A549 (cell line): ENCODE measurements around the gene HS6ST3. TPM values are rescaled to one million over a fixed set of nuclear protein-coding genes. Genes with fewer than 3 reads are reported as not detected.

Experiments used
- ATAC-seq, 2 experiments: fragments of 200-7000 bp in 1 of 2; fragments of >200 bp in 1 of 2; cut with Nextera tagmentation in 1 of 2; cut with Tn5 transposase in 1 of 2; 3 replicates each; pipeline versions ENCODE4 v1.8.0 to v1.9.1; 2018 to 2020; ENCODE audit warnings: mild to moderate bottlenecking in 1 of 2, moderate library complexity in 1 of 2
- CTCF ChIA-PET: fragments of 300-600 bp; sonication (Branson Sonifier 250); formaldehyde crosslinking; extraction: SDS; loops from one replicate; lab custom pipeline; 2021; ENCODE audit warnings: antibody characterized with exemption, inconsistent platforms; lab: Yijun Ruan, JAX
- POLR2A ChIA-PET: fragments of 350-600 bp; formaldehyde crosslinking; extraction: SDS; loops from one replicate; lab custom pipeline; 2021; ENCODE audit warnings: antibody characterized with exemption, inconsistent platforms; lab: Yijun Ruan, JAX
- DNase-seq, 2 experiments: peaks; one replicate each; pipeline versions ENCODE4 v3.0.0 to v3.0.0-alpha.2; 2011 to 2016; ENCODE audit warnings: low read depth in 1 of 2, low spot score in 1 of 2
- FAIRE-seq: peaks from 2 replicates; lab custom pipeline; 2011; peaks lifted over from hg19 to GRCh38; lab: Jason Lieb, UNC
- H3K27ac ChIP-seq, 2 experiments: fragments of >200 bp; sonication (Bioruptor Twin); formaldehyde crosslinking; 3 replicates each; pipeline ENCODE4 v1.5.1; 2016 to 2017
- H3K4me1 ChIP-seq: fragments of >200 bp; sonication (Bioruptor Twin); formaldehyde crosslinking; 3 replicates; pipeline ENCODE4 v1.6.1; 2016
- H3K4me2 ChIP-seq: fragments of >200 bp; sonication (Bioruptor Twin); formaldehyde crosslinking; 3 replicates; pipeline ENCODE4 v1.6.1; 2016
- H3K4me3 ChIP-seq: fragments of >200 bp; sonication (Bioruptor Twin); formaldehyde crosslinking; 3 replicates; pipeline ENCODE4 v1.5.1; 2016
- H3K9me3 ChIP-seq: fragments of >200 bp; sonication (Bioruptor Twin); formaldehyde crosslinking; 3 replicates; pipeline ENCODE4 v1.6.1; 2016
- BCL3 ChIP-seq: fragments of >200 bp; sonication (Bioruptor Twin); formaldehyde crosslinking; IDR thresholded peaks from 3 replicates; pipeline ENCODE4 v1.6.1; 2016
- BHLHE40 ChIP-seq: IDR thresholded peaks from 2 replicates; pipeline ENCODE4 v1.6.1; 2012; ENCODE audit warnings: low read depth, low read length, inconsistent platforms
- CHD2 ChIP-seq: fragments of 150-350 bp; IDR thresholded peaks from 2 replicates; pipeline ENCODE4 v1.6.1; 2014; ENCODE audit warnings: low read length; ENCODE audit not compliant: partially characterized antibody
- CTCF ChIP-seq: fragments of >200 bp; sonication (Bioruptor Twin); formaldehyde crosslinking; IDR thresholded peaks from 3 replicates; pipeline ENCODE4 v1.5.1; 2016
- FOSB ChIP-seq: fragments of 250-450 bp; sonication (Bioruptor Pico); IDR thresholded peaks from 2 replicates; pipeline ENCODE4 v1.5.0; 2020; ENCODE audit warnings: mild to moderate bottlenecking, moderate library complexity
- FOXS1 ChIP-seq: fragments of 250-450 bp; sonication (Bioruptor Pico); IDR thresholded peaks from 2 replicates; pipeline ENCODE4 v1.5.0; 2020; ENCODE audit warnings: mild to moderate bottlenecking, moderate library complexity
- HES2 ChIP-seq: fragments of >200 bp; sonication (Bioruptor Twin); formaldehyde crosslinking; IDR thresholded peaks from 2 replicates; pipeline ENCODE4 v1.6.1; 2016
- HMGXB4 ChIP-seq: fragments of 250-450 bp; sonication (Bioruptor Pico); IDR thresholded peaks from 2 replicates; pipeline ENCODE4 v1.5.0; 2021; ENCODE audit warnings: mild to moderate bottlenecking, moderate library complexity, borderline replicate concordance
- HOXA7 ChIP-seq: fragments of 250-450 bp; sonication (Bioruptor Pico); IDR thresholded peaks from 2 replicates; pipeline ENCODE4 v1.5.0; 2020; ENCODE audit warnings: mild to moderate bottlenecking, moderate library complexity
- MAFK ChIP-seq: fragments of 450-650 bp; IDR thresholded peaks from 2 replicates; pipeline ENCODE4 v1.6.1; 2014; ENCODE audit not compliant: partially characterized antibody
- MAZ ChIP-seq: fragments of 150-350 bp; IDR thresholded peaks from 2 replicates; pipeline ENCODE4 v1.6.1; 2014; ENCODE audit warnings: antibody characterized with exemption, low read depth, low read length, borderline replicate concordance
- NR3C1 ChIP-seq: fragments of >200 bp; sonication (Bioruptor Twin); formaldehyde crosslinking; IDR thresholded peaks from 3 replicates; pipeline ENCODE4 v1.6.1; 2017
- PBX3 ChIP-seq: IDR thresholded peaks from 2 replicates; pipeline ENCODE4 v1.6.1; 2012
- PHF8 ChIP-seq: fragments of 200-600 bp; sonication (generic); IDR thresholded peaks from 2 replicates; pipeline ENCODE4 v1.6.1; 2016; ENCODE audit warnings: low read depth, mild to moderate bottlenecking, antibody characterized with exemption, moderate library complexity, borderline replicate concordance
- POLR2A ChIP-seq: IDR thresholded peaks from 2 replicates; pipeline ENCODE4 v1.6.1; 2012; ENCODE audit warnings: mild to moderate bottlenecking, low read length
- RAD21 ChIP-seq, 2 experiments: fragments of >200 bp in 1 of 2; sonication (Bioruptor Twin) in 1 of 2; formaldehyde crosslinking in 1 of 2; IDR thresholded peaks in 1 of 2; conservative IDR thresholded peaks in 1 of 2; 2 replicates in 1 of 2; 3 replicates in 1 of 2; pipeline ENCODE4 v1.6.1; 2012 to 2018; ENCODE audit warnings: inconsistent platforms in 1 of 2
- RFX5 ChIP-seq: fragments of 450-650 bp; IDR thresholded peaks from 2 replicates; pipeline ENCODE4 v1.7.1; 2014; ENCODE audit warnings: antibody characterized with exemption, mild to moderate bottlenecking, moderate library complexity
- TFCP2L1 ChIP-seq: fragments of 250-450 bp; sonication (Bioruptor Pico); IDR thresholded peaks from 2 replicates; pipeline ENCODE4 v1.5.0; 2021; ENCODE audit warnings: mild to moderate bottlenecking
- WGBS: methylation state at CpG from one replicate; pipeline ENCODE4 v1.1.6; 2017; ENCODE audit errors: missing lambda C conversion rate; 5-methylcytosine and 5-hydroxymethylcytosine counted together
- polyA plus RNA-seq, 4 experiments: library from polyadenylated mRNA; depleted of rRNA in 3 of 4; stranded (reverse); fragments of >200 nt; fragmentation: RNase III in 1 of 4; extraction: RNeasy Plus Mini Kit Qiagen cat#74134 plus additional on column Dnase treatment in 1 of 4; gene quantifications; 2 replicates in 3 of 4; 3 replicates in 1 of 4; pipeline ENCODE4 v1.2.3, GENCODE V29; 2011 to 2017
- TF ChIP-seq, protein P1 (sequence below): fragments of 200-600 bp; sonication (generic); IDR thresholded peaks from 2 replicates; pipeline ENCODE4 v1.6.1; 2016; ENCODE audit warnings: antibody characterized with exemption, mild to moderate bottlenecking, moderate library complexity

The HS6ST3 gene
- polyA plus RNA-seq, 2 of the 4 experiments (the other 2 are of a cell fraction) = not detected

DNA sequence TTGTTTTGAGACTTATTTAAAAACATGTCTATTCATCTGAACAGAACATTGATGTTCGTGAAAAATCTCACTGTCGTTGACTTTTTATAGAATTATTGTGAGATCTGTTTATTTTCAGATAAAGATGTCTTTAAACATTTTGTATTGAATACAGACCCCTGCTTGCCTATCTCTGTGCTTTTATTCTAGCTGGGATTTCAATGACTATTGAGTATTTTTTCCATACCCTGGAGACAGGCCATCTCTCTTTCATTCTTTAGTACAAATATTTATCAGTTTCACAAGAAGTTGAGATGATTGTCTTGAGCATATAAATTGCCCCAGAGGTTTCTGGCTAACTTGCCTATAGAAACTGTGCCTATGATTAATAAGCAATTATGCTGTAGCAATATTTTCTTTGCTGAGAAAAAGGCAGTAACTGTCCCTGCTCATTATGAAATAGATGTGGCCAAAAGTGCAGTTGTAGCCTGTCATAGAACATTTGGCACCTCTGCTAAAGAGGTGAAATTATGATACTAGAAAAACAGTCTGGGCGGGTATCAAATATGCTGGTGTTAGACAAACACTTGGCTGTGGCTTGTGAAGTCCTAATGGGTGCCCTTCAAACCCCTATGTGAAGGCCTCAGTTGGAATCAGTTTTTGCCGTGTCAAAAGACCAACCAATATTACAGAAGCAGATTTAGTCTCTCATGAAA is 360.6 kb downstream of the HS6ST3 start:
- no peak overlapping the region for H3K4me3 ChIP-seq
- FAIRE-seq = no peak
- no peaks in the 10 kb centered on the region for H3K4me1 ChIP-seq
- DNase-seq = no peak
- H3K27ac ChIP-seq = no peak overlapping the region
- 13% methylated on average over 4 of the region's 4 CpGs for WGBS
- no peak overlapping the region for H3K4me2 ChIP-seq
- ATAC-seq = no peak
- POLR2A ChIA-PET = no interaction called here
- H3K9me3 ChIP-seq = no peaks in the 10 kb centered on the region
- CTCF ChIA-PET = no interaction called here
- no peak for TF ChIP-seq HOXA7 (CRISPR knock-in tag)
- no peak for TF ChIP-seq PHF8
- TF ChIP-seq, protein P1, sequence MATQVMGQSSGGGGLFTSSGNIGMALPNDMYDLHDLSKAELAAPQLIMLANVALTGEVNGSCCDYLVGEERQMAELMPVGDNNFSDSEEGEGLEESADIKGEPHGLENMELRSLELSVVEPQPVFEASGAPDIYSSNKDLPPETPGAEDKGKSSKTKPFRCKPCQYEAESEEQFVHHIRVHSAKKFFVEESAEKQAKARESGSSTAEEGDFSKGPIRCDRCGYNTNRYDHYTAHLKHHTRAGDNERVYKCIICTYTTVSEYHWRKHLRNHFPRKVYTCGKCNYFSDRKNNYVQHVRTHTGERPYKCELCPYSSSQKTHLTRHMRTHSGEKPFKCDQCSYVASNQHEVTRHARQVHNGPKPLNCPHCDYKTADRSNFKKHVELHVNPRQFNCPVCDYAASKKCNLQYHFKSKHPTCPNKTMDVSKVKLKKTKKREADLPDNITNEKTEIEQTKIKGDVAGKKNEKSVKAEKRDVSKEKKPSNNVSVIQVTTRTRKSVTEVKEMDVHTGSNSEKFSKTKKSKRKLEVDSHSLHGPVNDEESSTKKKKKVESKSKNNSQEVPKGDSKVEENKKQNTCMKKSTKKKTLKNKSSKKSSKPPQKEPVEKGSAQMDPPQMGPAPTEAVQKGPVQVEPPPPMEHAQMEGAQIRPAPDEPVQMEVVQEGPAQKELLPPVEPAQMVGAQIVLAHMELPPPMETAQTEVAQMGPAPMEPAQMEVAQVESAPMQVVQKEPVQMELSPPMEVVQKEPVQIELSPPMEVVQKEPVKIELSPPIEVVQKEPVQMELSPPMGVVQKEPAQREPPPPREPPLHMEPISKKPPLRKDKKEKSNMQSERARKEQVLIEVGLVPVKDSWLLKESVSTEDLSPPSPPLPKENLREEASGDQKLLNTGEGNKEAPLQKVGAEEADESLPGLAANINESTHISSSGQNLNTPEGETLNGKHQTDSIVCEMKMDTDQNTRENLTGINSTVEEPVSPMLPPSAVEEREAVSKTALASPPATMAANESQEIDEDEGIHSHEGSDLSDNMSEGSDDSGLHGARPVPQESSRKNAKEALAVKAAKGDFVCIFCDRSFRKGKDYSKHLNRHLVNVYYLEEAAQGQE = no peak
- TF ChIP-seq BHLHE40 = no peak
- no peak for TF ChIP-seq HMGXB4 (CRISPR knock-in tag)
- no peak for TF ChIP-seq PBX3
- TF ChIP-seq MAZ = no peak
- TF ChIP-seq POLR2A = no peak
- no peak for TF ChIP-seq HES2
- TF ChIP-seq RAD21 (conservative IDR thresholded peaks at IDR 0.05 in 1 of 2, IDR thresholded peaks at IDR 0.05 in 1 of 2) = no peak
- no peak for TF ChIP-seq RFX5

- ChIA-PET CTCF (no interaction called here), POLR2A (no interaction called here)
- Histone ChIP-seq H3K27ac (no peak overlapping the region), H3K9me3 (no peaks in the 10 kb centered on the region), H3K4me1 (no peaks in the 10 kb centered on the region), H3K4me3 (no peak overlapping the region), H3K4me2 (no peak overlapping the region)
- WGBS = 1% methylated on average over 2 of the region's 2 CpGs
- DNase-seq (no peak), ATAC-seq (no peak), FAIRE-seq (no peak)
- TF ChIP-seq CTCF (no peak), NR3C1 (no peak), FOXS1 (CRISPR knock-in tag) (no peak), MAFK (no peak), MAZ (no peak), BCL3 (no peak), CHD2 (no peak), TFCP2L1 (no peak), FOSB (CRISPR knock-in tag) (no peak), HOXA7 (CRISPR knock-in tag) (no peak)
Measured at GRCh38 chr13:96454466-96454865, 364.6 kb downstream of the HS6ST3 start.
